Choroid plexus epithelial cell (primary cell): Measurements from ENCODE around the gene ESYT2.
A peak's percentile ranks its signal among the peaks of the same experiment; 100 is the strongest.

Experiments
- DNase-seq: peaks from one replicate; pipeline ENCODE4 v3.0.0-alpha.2; 2010; ENCODE audit warnings: low read depth
- H3K4me3 ChIP-seq: 2 replicates; pipeline ENCODE4 v1.5.1; 2011; ENCODE audit warnings: low read depth, mild to moderate bottlenecking, control low read depth, low read length, moderate library complexity
- TF ChIP-seq, protein P1 (sequence below): conservative IDR thresholded peaks from 2 replicates; pipeline ENCODE4 v1.5.1; 2011; ENCODE audit warnings: low read depth, mild to moderate bottlenecking, control low read depth, inconsistent platforms, low read length, moderate library complexity

ESYT2 gene

DNA sequence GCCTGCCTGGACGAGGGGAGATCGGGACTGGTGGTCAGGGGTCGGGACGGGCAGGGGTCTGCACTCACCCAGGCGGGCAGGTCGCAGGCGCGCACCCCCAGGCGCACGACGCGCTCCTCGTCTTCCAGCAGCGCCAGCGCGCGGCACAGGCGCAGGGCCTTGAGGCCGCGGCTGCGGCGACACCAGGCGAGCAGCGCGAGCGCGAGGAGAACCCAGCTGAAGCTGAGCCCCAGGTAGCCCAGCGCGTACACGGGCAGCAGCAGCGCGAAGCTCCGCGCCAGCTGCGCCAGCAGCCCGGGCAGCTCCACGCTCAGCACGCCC is 328 bp downstream of the ESYT2 start:
- DNase-seq = peak; percentile 88

DNA sequence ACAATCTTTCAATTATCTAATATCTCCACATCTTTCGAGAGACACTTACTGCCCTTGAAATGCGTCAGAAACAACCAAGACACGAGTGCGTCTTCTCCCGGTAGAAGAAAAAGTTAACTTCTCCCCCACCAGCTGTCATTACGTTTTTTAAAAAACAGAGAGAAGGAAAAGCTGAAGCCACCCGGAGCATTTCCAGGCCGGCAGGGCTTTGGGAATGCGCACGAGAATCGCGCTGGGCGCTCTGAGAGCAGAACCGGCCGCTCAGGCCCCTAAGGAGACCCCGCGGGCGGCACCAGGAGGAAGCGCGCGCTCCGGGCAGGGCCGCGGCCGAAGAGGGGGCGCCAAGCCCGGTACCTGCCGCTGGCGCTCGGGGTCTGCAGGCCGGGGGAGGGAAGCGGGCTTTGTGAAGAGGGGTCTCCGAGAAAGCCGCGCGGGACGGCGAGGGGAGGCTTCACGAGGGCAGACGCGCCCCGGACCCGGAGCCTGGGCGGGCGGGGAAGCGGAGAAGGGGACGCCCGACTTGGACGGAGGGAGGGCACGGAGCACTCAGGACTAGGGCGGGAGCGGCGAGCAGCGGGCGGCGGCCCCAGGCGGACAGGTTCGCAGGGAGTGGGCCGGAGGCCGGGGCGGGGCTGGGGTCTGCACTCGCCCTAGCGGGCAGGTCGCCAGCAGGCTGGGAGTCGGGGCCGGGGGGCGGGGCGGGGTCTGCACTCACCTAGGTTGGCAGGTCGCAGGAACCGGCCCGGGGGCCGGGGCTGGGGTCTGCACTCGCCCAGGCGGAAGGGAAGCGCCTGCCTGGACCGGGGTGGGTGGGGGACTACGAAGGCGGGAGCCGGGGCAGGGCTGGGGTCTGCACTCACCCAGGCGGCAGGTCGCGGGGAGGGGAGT is 932 bp downstream of the ESYT2 start:
- DNase-seq = peak; percentile 53
- H3K4me3 ChIP-seq = peak overlapping the region; percentile 86
- TF ChIP-seq, protein P1, sequence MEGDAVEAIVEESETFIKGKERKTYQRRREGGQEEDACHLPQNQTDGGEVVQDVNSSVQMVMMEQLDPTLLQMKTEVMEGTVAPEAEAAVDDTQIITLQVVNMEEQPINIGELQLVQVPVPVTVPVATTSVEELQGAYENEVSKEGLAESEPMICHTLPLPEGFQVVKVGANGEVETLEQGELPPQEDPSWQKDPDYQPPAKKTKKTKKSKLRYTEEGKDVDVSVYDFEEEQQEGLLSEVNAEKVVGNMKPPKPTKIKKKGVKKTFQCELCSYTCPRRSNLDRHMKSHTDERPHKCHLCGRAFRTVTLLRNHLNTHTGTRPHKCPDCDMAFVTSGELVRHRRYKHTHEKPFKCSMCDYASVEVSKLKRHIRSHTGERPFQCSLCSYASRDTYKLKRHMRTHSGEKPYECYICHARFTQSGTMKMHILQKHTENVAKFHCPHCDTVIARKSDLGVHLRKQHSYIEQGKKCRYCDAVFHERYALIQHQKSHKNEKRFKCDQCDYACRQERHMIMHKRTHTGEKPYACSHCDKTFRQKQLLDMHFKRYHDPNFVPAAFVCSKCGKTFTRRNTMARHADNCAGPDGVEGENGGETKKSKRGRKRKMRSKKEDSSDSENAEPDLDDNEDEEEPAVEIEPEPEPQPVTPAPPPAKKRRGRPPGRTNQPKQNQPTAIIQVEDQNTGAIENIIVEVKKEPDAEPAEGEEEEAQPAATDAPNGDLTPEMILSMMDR = no peak

More for the DNA sequence above, 328 bp downstream of the ESYT2 start:
- peak overlapping the region; percentile 86 for H3K4me3 ChIP-seq
- TF ChIP-seq, protein P1 = no peak

DNA sequence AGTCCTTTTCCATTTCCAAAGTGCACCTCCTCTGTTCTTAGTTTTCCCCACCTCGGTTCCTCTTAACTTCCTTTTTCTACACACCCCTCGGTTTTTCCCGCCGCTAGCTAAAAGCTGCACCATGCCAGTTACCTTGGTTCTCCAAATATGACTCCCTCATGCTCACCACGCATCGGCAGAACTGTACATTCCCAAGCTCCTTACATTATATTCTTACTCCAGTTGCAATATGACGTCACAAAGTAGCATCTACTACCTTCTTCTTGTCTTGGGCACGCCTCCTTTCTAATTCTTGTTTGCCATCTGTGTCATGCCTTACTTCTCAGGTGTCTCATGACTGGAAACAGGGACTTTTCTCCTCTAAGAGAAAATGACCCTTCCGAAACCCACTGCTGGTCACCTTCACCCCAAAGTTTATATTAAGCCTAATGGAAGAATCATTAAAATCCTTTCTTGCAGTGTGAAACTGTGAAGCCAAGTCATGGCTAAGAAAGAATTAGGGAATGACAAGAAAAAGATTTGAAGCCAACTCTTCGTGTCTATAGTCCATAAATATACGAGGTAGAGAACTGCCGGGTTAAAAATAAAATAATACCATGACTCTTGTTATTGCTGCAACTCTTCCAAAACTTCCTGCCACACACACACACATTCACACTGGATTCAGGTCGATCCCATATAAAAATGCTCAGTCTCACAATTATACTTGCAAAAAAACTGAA is 1.7 kb downstream of the ESYT2 start:
- H3K4me3 ChIP-seq = peak overlapping the region; percentile 86
- peak; percentile 18 for DNase-seq
- TF ChIP-seq, protein P1 = no peak

DNA sequence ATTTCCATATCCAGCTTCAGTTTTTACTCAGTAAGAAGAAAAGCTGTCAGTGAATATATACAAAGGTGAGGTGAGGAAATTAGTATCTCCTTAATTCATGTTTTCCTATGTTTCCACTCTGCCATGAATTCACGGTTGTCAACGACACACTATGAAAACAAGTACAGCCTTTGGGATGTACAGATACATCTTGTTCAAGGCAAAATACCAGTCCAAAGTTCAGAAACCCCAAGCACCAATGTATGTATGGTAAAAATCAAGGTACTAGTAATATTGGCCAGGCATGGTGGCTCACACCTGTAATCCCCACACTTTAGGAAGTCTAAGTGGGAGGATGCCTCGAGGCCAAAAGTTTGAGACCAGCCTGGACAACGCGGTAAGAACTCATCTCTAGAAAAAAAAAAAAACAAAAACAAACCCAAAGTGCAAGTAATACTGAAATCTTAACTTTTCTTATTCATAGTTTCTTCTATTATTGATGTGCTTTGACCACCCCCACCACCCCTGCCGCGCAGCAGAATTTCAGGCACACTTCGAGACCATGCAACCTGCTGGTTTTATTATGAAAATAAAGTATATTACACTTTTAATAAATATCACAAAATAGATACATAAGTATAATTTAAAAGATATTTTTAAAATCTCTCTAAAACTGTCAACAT is 3.5 kb downstream of the ESYT2 start:
- H3K4me3 ChIP-seq = no peak overlapping the region
- no peak for DNase-seq
- TF ChIP-seq, protein P1 = no peak

DNA sequence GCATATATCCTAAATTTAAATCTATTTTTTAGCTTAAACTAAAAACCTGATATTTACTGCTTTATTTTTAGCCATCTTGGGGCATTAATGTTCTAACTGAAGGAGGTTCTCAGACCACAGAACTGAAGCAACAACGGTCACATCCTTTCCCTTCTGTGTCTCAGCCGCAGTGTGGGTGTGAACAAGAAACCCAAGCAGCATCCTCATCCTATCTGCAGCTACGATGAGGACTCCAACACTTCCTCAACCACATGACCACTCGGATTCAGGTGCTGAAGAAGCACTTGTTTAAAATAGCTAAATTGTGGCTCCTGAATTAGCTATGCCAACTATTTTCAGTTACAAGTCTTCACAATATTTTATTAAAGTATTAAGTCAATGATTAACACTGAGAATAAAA is 5.3 kb downstream of the ESYT2 start:
- TF ChIP-seq, protein P1 = no peak
- no peak for DNase-seq
- no peak overlapping the region for H3K4me3 ChIP-seq

DNA sequence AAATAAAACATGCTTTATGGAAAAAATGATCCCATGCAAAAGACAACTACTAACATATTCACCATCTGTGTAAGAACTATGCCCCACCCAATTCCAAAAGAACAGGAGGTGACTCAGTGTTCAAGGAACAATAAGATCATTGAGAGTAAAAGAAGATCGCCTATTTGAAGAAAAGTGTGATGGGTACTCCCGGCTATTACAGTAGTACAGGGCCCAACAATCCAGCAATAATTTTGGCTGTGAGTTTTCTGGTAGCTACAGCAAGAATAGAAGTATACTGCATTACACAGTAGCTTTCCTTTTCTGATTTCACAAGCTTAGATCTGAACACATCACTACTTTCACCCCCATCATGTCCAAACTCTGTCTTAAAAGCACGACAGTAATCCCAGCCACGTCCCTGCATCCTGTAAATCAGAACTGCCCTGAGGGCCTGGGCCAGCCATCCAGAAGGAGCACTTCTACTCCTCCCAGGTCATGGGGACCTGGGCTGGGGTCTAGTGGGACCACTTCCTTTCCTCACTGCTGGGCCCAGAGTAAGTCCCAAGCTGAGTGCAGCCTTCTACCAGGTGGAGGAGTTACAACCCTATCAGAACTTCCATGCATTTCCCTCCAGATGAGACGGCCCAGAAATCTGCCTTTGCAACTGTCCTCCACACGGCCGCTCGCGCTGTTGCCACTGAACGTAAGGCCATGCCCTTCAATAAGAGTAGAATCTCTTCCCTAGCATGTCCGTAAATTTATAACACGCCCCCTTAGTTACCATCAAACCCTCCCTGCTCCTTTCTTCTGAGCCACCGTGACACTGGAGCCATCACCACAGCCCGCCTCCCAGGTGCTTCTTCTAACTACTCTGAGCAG is 7.9 kb downstream of the ESYT2 start:
- TF ChIP-seq, protein P1 = no peak
- H3K4me3 ChIP-seq = no peak overlapping the region
- peak; percentile 73 for DNase-seq
